GM12892 (cell line): Measurements from ENCODE around the gene SDCCAG8.

Experiments
- POLR2A ChIP-seq: IDR thresholded peaks from 2 replicates; pipeline ENCODE4 v1.6.1; 2011; ENCODE audit warnings: low read depth, low read length, control low read depth
- POLR2AphosphoS5 ChIP-seq: IDR thresholded peaks from 2 replicates; pipeline ENCODE4 v1.6.1; 2011; ENCODE audit warnings: low read depth, low read length, control low read depth
- TAF1 ChIP-seq: IDR thresholded peaks from 2 replicates; pipeline ENCODE4 v1.6.1; 2011; ENCODE audit warnings: low read depth, mild to moderate bottlenecking, control low read depth, low read length, borderline replicate concordance

DNA sequence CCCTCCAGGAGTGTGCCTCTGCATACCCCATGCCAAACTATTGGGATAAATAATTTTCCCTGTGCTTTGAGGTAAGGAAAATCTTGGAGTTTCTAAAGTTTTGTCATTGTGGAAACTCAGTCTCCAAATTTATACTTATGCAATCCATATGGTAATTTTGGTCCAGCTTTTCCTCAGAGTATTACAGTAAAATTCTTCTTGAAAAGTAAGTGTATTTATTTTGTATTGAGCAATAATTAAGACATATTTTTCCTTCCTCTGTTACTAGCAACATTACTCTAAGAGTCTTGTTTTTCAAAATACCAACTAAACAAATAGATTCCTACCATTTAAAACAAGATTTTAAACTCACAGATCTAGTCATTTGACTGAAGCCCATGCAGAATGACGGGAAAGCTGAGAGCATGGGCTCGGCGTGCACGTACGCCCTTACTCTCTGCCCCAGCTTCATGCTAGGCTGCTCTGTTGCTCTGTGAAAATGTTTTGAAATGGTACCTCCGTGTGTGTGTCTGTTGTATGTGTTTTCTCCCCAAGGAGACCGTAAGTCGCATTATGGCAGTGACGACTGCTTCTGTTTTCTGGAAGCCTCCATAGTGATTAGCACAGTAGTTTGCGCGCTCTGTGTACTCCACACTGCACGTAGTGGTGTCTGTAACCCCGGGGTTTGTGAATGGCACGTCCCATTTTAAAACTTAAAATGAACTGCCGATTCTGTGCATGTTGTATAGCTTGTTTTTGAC, 165.3 kb downstream of the SDCCAG8 start:
- TF ChIP-seq TAF1 = no peak
- TF ChIP-seq POLR2A = no peak
- TF ChIP-seq POLR2AphosphoS5 = no peak
